NCI-H187 (cell line): ENCODE data around the gene DIO3.
"Not testable (repeated sequence)": the region's sequence is repeated elsewhere in the genome, so short reads cannot be mapped to it uniquely, and the experiment has no call there.

ENCODE experiments used
- DNase-seq, 2 experiments: peaks; one replicate each; lab custom pipeline; 2025; lab: John Stamatoyannopoulos, UW

The DIO3 gene

GRCh38 chr14:101559250-101559623 is 2.1 kb upstream of the DIO3 start:
- no peak for DNase-seq

- DNase-seq, result no peak
These were observed 1.4 kb upstream of the DIO3 start for GRCh38 chr14:101559624-101560533.

- DNase-seq, result no peak
These were observed 671 bp upstream of the DIO3 start for GRCh38 chr14:101560534-101561113.

- DNase-seq, result no peak
These were observed 699 bp downstream of the DIO3 start for GRCh38 chr14:101561897-101562490.

GRCh38 chr14:101562659-101563351 is 1.5 kb downstream of the DIO3 start:
- no peak for DNase-seq

- no peak for DNase-seq
These were observed 2.0 kb downstream of the DIO3 start for GRCh38 chr14:101563352-101563653.

- DNase-seq, result no peak
These were observed 2.6 kb downstream of the DIO3 start for GRCh38 chr14:101563654-101564443.

GRCh38 chr14:101564444-101564776 is 3.1 kb downstream of the DIO3 start:
- DNase-seq, result no peak

GRCh38 chr14:101564819-101565698 is 3.8 kb downstream of the DIO3 start:
- no peak for DNase-seq

GRCh38 chr14:101567252-101567651 is 6.0 kb downstream of the DIO3 start:
- no peak for DNase-seq

- DNase-seq, result no peak
These were observed 9.7 kb downstream of the DIO3 start for GRCh38 chr14:101571004-101571403.

- DNase-seq, result not testable (repeated sequence)
These were observed 11.2 kb downstream of the DIO3 start for GRCh38 chr14:101572526-101572925.

- DNase-seq, result no peak
These were observed 12.0 kb downstream of the DIO3 start for GRCh38 chr14:101573289-101573688.

- no peak for DNase-seq
These were observed 14.3 kb downstream of the DIO3 start for GRCh38 chr14:101575581-101575980.

GRCh38 chr14:101577221-101577909 is 16.1 kb downstream of the DIO3 start:
- no peak for DNase-seq

GRCh38 chr14:101578489-101578888 is 17.2 kb downstream of the DIO3 start:
- DNase-seq, result no peak

- DNase-seq, result no peak
These were observed 18.2 kb downstream of the DIO3 start for GRCh38 chr14:101579372-101580080.

- no peak for DNase-seq
These were observed 20.5 kb downstream of the DIO3 start for GRCh38 chr14:101581806-101582205.

- no peak for DNase-seq
These were observed 21.0 kb downstream of the DIO3 start for GRCh38 chr14:101582294-101582693.
